ENCODE measurements around the gene TBC1D22A. TPM values are rescaled to one million over a fixed set of nuclear protein-coding genes. Genes with fewer than 3 reads are reported as not detected.

Gene TBC1D22A
- total and polyA plus RNA-seq, 2 experiments from 2014 or later = 16.6 to 18.5 TPM

GRCh38 chr22:47148510-47148909 lies 386.1 kb downstream of the TBC1D22A start:
- DNase-seq (ENCODE audit: low read depth in 1 of 2, low spot score in 1 of 2) = no peak
- Histone ChIP-seq H3K36me3 (no peaks in the 10 kb centered on the region), H3K4me1 (ENCODE audit: low read depth) (no peaks in the 10 kb centered on the region), H3K9me3 (ENCODE audit: low read depth) (no peaks in the 10 kb centered on the region), H3K27me3 (no peaks in the 10 kb centered on the region), H3K27ac (no peak overlapping the region), H3K4me3 (no peak overlapping the region)
- TF ChIP-seq CTCF (IDR thresholded peaks at IDR 0.05; ENCODE audit: low read depth, low read length) = no peak

GRCh38 chr22:47148956-47149728 lies 386.7 kb downstream of the TBC1D22A start:
- Histone ChIP-seq H3K9me3 (ENCODE audit: low read depth) (no peaks in the 10 kb centered on the region), H3K4me3 (no peak overlapping the region), H3K27ac (no peak overlapping the region), H3K27me3 (no peaks in the 10 kb centered on the region), H3K36me3 (no peaks in the 10 kb centered on the region), H3K4me1 (ENCODE audit: low read depth) (no peaks in the 10 kb centered on the region)
- no peak for TF ChIP-seq CTCF (IDR thresholded peaks at IDR 0.05; ENCODE audit: low read depth, low read length)
- no peak for DNase-seq (ENCODE audit: low read depth in 1 of 2, low spot score in 1 of 2)

- TF ChIP-seq CTCF (IDR thresholded peaks at IDR 0.05; ENCODE audit: low read depth, low read length) = no peak
- H3K36me3 ChIP-seq = no peaks in the 10 kb centered on the region
- no peak overlapping the region for H3K4me3 ChIP-seq
- no peak overlapping the region for H3K27ac ChIP-seq
- H3K4me1 ChIP-seq (ENCODE audit: low read depth) = no peaks in the 10 kb centered on the region
- no peaks in the 10 kb centered on the region for H3K9me3 ChIP-seq (ENCODE audit: low read depth)
- no peaks in the 10 kb centered on the region for H3K27me3 ChIP-seq
- no peak for DNase-seq (ENCODE audit: low read depth in 1 of 2, low spot score in 1 of 2)
Measured at GRCh38 chr22:47149976-47150375, 387.5 kb downstream of the TBC1D22A start.

GRCh38 chr22:47150426-47150825 lies 388.0 kb downstream of the TBC1D22A start:
- H3K36me3 ChIP-seq = no peaks in the 10 kb centered on the region
- H3K27me3 ChIP-seq = no peaks in the 10 kb centered on the region
- no peak overlapping the region for H3K4me3 ChIP-seq
- DNase-seq (ENCODE audit: low read depth in 1 of 2, low spot score in 1 of 2) = no peak
- H3K27ac ChIP-seq = no peak overlapping the region
- H3K9me3 ChIP-seq (ENCODE audit: low read depth) = no peaks in the 10 kb centered on the region
- H3K4me1 ChIP-seq (ENCODE audit: low read depth) = no peaks in the 10 kb centered on the region
- no peak for TF ChIP-seq CTCF (IDR thresholded peaks at IDR 0.05; ENCODE audit: low read depth, low read length)

GRCh38 chr22:47151064-47151463 lies 388.6 kb downstream of the TBC1D22A start:
- Histone ChIP-seq H3K27ac (no peak overlapping the region), H3K4me3 (no peak overlapping the region), H3K9me3 (ENCODE audit: low read depth) (no peaks in the 10 kb centered on the region), H3K36me3 (no peaks in the 10 kb centered on the region), H3K27me3 (no peaks in the 10 kb centered on the region), H3K4me1 (ENCODE audit: low read depth) (no peaks in the 10 kb centered on the region)
- no peak for TF ChIP-seq CTCF (IDR thresholded peaks at IDR 0.05; ENCODE audit: low read depth, low read length)
- no peak for DNase-seq (ENCODE audit: low read depth in 1 of 2, low spot score in 1 of 2)

Measured in cardiac muscle cell (in vitro differentiated cells and primary cell).